ENCODE measurements around the gene HOXD3.

The HOXD3 gene

GRCh38 chr2:176181551-176181950 lies 24.4 kb downstream of the HOXD3 start:
- no peak for DNase-seq (ENCODE audit: low read depth)
- H3K4me3 ChIP-seq (ENCODE audit: low read depth, low read length): no peak overlapping the region
- no peak for TF ChIP-seq MAX (IDR thresholded peaks at IDR 0.05; ENCODE audit: low read depth, low read length)
- TF ChIP-seq MYC (IDR thresholded peaks at IDR 0.05; ENCODE audit: low read depth, low read length): no peak
- no peak for TF ChIP-seq POLR2A (IDR thresholded peaks at IDR 0.05; ENCODE audit: extremely low read depth, insufficient read length)
- TF ChIP-seq, protein P1, sequence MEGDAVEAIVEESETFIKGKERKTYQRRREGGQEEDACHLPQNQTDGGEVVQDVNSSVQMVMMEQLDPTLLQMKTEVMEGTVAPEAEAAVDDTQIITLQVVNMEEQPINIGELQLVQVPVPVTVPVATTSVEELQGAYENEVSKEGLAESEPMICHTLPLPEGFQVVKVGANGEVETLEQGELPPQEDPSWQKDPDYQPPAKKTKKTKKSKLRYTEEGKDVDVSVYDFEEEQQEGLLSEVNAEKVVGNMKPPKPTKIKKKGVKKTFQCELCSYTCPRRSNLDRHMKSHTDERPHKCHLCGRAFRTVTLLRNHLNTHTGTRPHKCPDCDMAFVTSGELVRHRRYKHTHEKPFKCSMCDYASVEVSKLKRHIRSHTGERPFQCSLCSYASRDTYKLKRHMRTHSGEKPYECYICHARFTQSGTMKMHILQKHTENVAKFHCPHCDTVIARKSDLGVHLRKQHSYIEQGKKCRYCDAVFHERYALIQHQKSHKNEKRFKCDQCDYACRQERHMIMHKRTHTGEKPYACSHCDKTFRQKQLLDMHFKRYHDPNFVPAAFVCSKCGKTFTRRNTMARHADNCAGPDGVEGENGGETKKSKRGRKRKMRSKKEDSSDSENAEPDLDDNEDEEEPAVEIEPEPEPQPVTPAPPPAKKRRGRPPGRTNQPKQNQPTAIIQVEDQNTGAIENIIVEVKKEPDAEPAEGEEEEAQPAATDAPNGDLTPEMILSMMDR (IDR thresholded peaks at IDR 0.05; ENCODE audit: low read depth, low read length): no peak

DNA sequence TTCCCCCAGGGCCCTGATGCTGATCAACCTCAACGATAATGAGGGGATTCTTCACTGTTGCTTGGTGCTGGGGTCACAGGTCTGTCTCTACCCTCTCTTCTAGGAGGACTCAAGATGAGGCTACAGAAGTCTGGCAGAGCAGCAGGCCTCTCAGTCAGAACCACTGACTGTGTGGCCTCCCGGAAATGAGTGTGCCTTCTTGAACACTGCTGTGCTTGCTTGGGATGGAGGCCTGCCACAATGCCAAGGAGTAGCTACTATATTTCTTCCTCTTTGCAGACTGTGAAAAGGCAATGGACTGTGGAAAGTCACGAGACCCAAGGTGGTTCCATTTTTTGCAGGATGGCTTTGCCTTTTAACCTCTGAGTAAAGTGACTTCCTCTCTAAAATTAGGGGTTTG lies 25.6 kb downstream of the HOXD3 start:
- DNase-seq (ENCODE audit: low read depth): no peak
- TF ChIP-seq MAX (IDR thresholded peaks at IDR 0.05; ENCODE audit: low read depth, low read length) (no peak), MYC (IDR thresholded peaks at IDR 0.05; ENCODE audit: low read depth, low read length) (no peak), POLR2A (IDR thresholded peaks at IDR 0.05; ENCODE audit: extremely low read depth, insufficient read length) (no peak)
- TF ChIP-seq, protein P1 (IDR thresholded peaks at IDR 0.05; ENCODE audit: low read depth, low read length): no peak
- H3K4me3 ChIP-seq (ENCODE audit: low read depth, low read length): no peak overlapping the region

- no peak for DNase-seq (ENCODE audit: low read depth)
- no peak for TF ChIP-seq MYC (IDR thresholded peaks at IDR 0.05; ENCODE audit: low read depth, low read length)
- TF ChIP-seq POLR2A (IDR thresholded peaks at IDR 0.05; ENCODE audit: extremely low read depth, insufficient read length): no peak
- no peak for TF ChIP-seq MAX (IDR thresholded peaks at IDR 0.05; ENCODE audit: low read depth, low read length)
- TF ChIP-seq, protein P1 (IDR thresholded peaks at IDR 0.05; ENCODE audit: low read depth, low read length): no peak
- H3K4me3 ChIP-seq (ENCODE audit: low read depth, low read length): no peak overlapping the region
Measured at GRCh38 chr2:176184749-176185148, 27.6 kb downstream of the HOXD3 start.

- TF ChIP-seq MAX (IDR thresholded peaks at IDR 0.05; ENCODE audit: low read depth, low read length) (no peak), MYC (IDR thresholded peaks at IDR 0.05; ENCODE audit: low read depth, low read length) (no peak), POLR2A (IDR thresholded peaks at IDR 0.05; ENCODE audit: extremely low read depth, insufficient read length) (no peak)
- TF ChIP-seq, protein P1 (IDR thresholded peaks at IDR 0.05; ENCODE audit: low read depth, low read length): no peak
- no peak overlapping the region for H3K4me3 ChIP-seq (ENCODE audit: low read depth, low read length)
- no peak for DNase-seq (ENCODE audit: low read depth)
Measured at GRCh38 chr2:176186024-176186423, 28.9 kb downstream of the HOXD3 start.

DNA sequence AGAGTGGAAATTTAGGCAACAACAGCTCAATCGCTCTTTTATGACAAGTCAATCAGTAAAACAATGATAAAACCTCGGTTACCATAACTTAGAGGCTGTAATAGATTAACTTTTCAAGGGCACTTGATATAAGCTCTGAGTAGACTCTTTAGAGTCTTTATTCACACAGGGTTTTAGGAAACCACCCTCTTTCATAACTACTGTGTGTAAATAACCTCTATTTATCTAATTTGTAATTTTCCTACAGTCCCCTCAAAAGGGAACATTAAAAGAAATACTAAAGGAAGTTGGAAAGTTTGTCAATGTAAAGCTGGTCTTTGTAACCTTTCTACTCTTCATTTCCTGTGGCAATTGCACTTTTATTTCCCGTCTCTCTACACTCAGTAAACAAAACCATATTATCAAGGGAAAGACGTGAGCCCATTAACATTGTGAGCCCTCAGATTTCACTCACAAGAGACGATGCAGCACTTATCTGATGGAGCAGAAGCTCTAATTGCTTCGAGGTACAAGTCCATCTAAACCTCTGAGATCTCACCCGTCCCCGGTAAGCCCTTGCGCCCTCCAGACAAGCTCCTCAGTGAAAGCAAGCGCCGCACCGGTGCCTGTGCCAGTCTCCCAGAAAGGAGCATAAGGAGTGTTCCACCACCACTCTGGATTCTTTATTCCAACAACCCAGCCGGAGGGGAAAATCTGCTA lies 30.2 kb downstream of the HOXD3 start:
- H3K4me3 ChIP-seq (ENCODE audit: low read depth, low read length): no peak overlapping the region
- no peak for DNase-seq (ENCODE audit: low read depth)
- TF ChIP-seq POLR2A (IDR thresholded peaks at IDR 0.05; ENCODE audit: extremely low read depth, insufficient read length): no peak
- TF ChIP-seq, protein P1 (IDR thresholded peaks at IDR 0.05; ENCODE audit: low read depth, low read length): no peak
- TF ChIP-seq MAX (IDR thresholded peaks at IDR 0.05; ENCODE audit: low read depth, low read length): no peak
- TF ChIP-seq MYC (IDR thresholded peaks at IDR 0.05; ENCODE audit: low read depth, low read length): no peak
